Aorta (tissue), 5 donors: ENCODE results near the gene PRPH2. TPM values are rescaled to one million over a fixed set of nuclear protein-coding genes. Genes with fewer than 3 reads are reported as not detected.

Source experiments
- ATAC-seq: fragments of 200-7000 bp; cut with Tn5 transposase; one replicate; pipeline ENCODE4 v1.9.1; 2022; ENCODE audit warnings: moderate library complexity; ENCODE audit not compliant: low FRiP score
- DNase-seq, 2 donors: peaks; one replicate each; pipeline ENCODE4 v3.0.0-alpha.2; 2020
- H3K27ac ChIP-seq, 2 donors: one replicate each; pipeline ENCODE4 v1.5.1; 2013; ENCODE audit warnings: low read length in 2 of 2, mild to moderate bottlenecking in 2 of 2, moderate library complexity in 2 of 2, control low read depth in 1 of 2, inconsistent platforms in 1 of 2, low read depth in 1 of 2
- H3K27me3 ChIP-seq, 2 donors: one replicate each; pipeline ENCODE4 v1.6.1; 2013; ENCODE audit warnings: control low read depth in 1 of 2, low read length in 1 of 2, mild to moderate bottlenecking in 1 of 2, moderate library complexity in 1 of 2; ENCODE audit not compliant: insufficient read depth in 2 of 2, control insufficient read depth in 1 of 2
- H3K36me3 ChIP-seq, 2 donors: one replicate each; pipeline ENCODE4 v1.6.1; 2013; ENCODE audit warnings: control low read depth in 1 of 2, low read length in 1 of 2, mild to moderate bottlenecking in 1 of 2; ENCODE audit not compliant: insufficient read depth in 2 of 2, control insufficient read depth in 1 of 2
- H3K4me1 ChIP-seq, 2 donors: one replicate each; pipeline ENCODE4 v1.6.1; 2013; ENCODE audit warnings: low read length in 2 of 2, control low read depth in 1 of 2, mild to moderate bottlenecking in 1 of 2, moderate library complexity in 1 of 2; ENCODE audit not compliant: insufficient read depth in 2 of 2, control insufficient read depth in 1 of 2
- H3K4me3 ChIP-seq, 2 donors: one replicate each; pipeline ENCODE4 v1.5.1; 2013; ENCODE audit warnings: low read length in 2 of 2, control low read depth in 1 of 2, mild to moderate bottlenecking in 1 of 2
- H3K9me3 ChIP-seq: one replicate; pipeline ENCODE4 v1.6.1; 2013; ENCODE audit warnings: mild to moderate bottlenecking, low read length; ENCODE audit not compliant: control insufficient read depth
- WGBS, 2 donors: extraction: QIAGEN DNeasy Blood & Tissue Kit; methylation state at CpG; one replicate each; pipeline ENCODE4 v1.1.7; 2013; 5-methylcytosine and 5-hydroxymethylcytosine counted together
- intact Hi-C, 2 donors: fragments of 100-400 bp; cut with DNase I; formaldehyde crosslinking; loops; one replicate each; pipeline versions ENCODE4 v1.14.2 to v1.15.0; 2022
- polyA plus RNA-seq, 2 donors: library from polyadenylated mRNA; stranded (reverse); fragments of 200-250 nt; gene quantifications; one replicate each; pipeline ENCODE4 v1.2.3, GENCODE V29; 2013
- total RNA-seq, 2 donors: library from RNA; stranded (reverse); fragmentation: NEBNext Ultra II Directional; extraction: Animal tissue kit (Norgen Biotek cat#: 25700); gene quantifications; one replicate each; pipeline ENCODE4 v1.2.1, GENCODE V29; 2021
- donor health status: healthy with polysubstance abuse.
- donor health status: Bipolar disorder and iron deficiency.
- donor health status: DM: no; HTN: no; CAD: no.
- donor health status: DM: no; HTN: no; CAD: no.
- donor health status: DM: yes; HTN: yes; CAD: no.

Gene PRPH2
- total and polyA plus RNA-seq, 4 donors = 0.72 to 2.8 (median 1.4) TPM; not detected in 1

DNA sequence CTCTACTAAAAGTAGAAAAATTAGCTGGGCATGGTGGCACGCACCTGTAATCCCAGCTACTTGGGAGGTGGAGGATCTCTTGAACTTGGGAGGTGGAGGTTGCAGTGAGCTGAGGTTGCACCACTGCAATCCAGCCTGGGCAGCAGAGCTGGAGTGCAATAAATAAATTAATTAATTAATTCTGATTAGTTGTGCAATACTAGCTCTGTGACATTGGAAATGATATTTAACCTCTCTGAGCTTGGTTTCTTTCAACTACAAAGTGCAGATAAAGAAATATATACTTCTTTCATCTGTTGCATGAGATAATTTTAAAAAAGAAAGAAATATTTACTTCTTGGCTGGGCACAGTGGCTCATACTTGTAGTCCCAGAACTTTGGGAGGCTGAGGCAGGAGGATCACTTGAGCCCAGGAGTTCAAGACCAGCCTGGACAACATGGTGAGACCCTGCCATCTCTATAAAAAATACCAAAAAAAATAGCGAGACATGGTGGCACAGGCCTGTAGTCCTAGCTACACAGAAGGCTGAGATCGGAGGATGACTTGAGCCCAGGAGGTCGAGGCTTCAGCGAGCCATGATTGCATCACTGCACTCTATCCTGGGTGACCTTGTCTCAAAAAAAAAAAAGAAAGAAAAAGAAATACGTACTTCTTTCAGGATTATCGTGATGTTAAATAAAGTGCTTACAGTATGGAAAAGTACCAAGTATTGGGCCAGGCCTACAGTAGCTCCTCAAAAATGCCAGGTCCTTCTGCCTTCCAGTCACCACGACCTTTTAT lies 39.1 kb upstream of the PRPH2 start:
- Histone ChIP-seq H3K27me3 (no peaks in the 10 kb centered on the region), H3K4me1 (no peaks in the 10 kb centered on the region), H3K36me3 (peaks cover 0 to 2% of the 10 kb centered on the region in 2 donors), H3K27ac (no peak overlapping the region), H3K4me3 (no peak overlapping the region), H3K9me3 (no peaks in the 10 kb centered on the region)
- DNase-seq (no peak), ATAC-seq (no peak)
- intact Hi-C loops = no loop called here
- WGBS, 2 donors = 83 to 88% methylated on average over 8 of the region's 8 CpGs

- intact Hi-C loops = no loop called here
- ATAC-seq (no peak), DNase-seq (no peak)
- no peaks in the 10 kb centered on the region for H3K27me3 ChIP-seq
- H3K4me1 ChIP-seq = no peaks in the 10 kb centered on the region
- H3K9me3 ChIP-seq = no peaks in the 10 kb centered on the region
- H3K27ac ChIP-seq = no peak overlapping the region
- WGBS, 2 donors = 87 to 91% methylated on average over 3 of the region's 3 CpGs
- no peak overlapping the region for H3K4me3 ChIP-seq
- H3K36me3 ChIP-seq = peaks cover 0 to 2% of the 10 kb centered on the region in 2 donors
Measured at GRCh38 chr6:42758756-42759430, 36.5 kb upstream of the PRPH2 start.

DNA sequence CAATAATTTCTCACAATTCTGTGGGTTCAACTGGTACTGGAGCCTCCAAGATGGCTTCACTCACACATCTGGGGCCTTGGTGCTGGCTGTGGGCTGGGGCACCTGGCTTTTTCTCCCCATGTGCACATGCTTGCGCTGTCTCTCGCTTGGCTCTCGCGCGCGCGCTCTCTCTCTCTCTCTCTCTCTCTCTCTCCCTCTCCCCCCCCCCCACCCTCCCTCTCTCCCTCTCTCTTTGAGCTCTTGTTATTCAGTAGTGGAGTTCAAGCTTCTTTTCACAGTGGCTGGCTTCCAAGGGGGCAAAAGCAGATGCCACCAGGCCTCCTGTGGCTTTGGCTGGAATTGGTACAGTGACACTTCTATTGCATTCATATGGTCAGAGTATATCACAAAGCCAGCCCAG lies 34.3 kb upstream of the PRPH2 start:
- intact Hi-C loops = no loop called here
- no peaks in the 10 kb centered on the region for H3K9me3 ChIP-seq
- no peak for ATAC-seq
- DNase-seq = peak in 1 of 2 donors; percentile 14
- peaks cover 0 to 2% of the 10 kb centered on the region in 2 donors for H3K36me3 ChIP-seq
- WGBS, 2 donors = 93 to 94% methylated on average over 7 of the region's 7 CpGs
- no peaks in the 10 kb centered on the region for H3K4me1 ChIP-seq
- H3K27me3 ChIP-seq = no peaks in the 10 kb centered on the region
- no peak overlapping the region for H3K4me3 ChIP-seq
- no peak overlapping the region for H3K27ac ChIP-seq

DNA sequence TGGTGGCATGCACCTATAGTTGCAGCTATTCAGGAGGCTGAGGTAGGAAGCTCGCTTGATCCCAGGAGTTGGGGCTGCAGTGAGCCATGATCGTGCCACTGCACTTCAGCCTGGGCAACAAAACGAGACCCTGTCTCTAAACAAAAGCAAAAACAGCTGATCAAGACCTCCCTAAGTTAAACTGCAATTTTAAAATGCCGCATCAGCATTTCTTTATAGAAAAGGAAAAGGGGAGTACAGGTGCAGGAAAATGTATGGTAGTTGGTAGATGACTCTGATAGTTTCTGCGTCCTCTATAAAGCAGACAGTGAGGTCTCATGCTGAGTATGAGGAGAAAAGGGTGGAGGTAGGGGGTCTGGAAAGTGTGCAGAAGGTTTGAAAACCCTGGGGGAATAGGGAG lies 32.4 kb upstream of the PRPH2 start:
- intact Hi-C loops = no loop called here

DNA sequence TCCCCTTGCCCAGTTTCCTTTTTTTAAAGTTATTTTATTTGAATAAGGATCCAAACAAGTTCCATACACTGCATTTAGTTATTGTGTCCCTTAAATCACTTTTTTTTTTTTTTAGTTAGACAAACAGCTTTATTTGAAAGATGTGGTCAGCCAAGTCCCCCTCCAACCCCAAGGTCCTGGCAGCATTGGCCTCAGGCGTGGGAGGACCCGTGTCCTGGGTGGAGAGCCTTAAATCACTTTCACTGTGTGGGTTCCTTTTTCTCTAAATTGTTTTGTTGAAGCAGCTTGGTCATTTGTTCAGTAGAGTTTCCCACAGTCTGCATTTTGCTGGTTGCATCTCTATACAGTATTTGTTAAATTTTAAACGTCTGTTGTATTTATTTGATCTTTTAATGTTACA lies 28.7 kb upstream of the PRPH2 start:
- DNase-seq (peak in 1 of 2 donors; percentile 6), ATAC-seq (no peak)
- Histone ChIP-seq H3K9me3 (no peaks in the 10 kb centered on the region), H3K27ac (no peak overlapping the region), H3K27me3 (no peaks in the 10 kb centered on the region), H3K4me1 (no peaks in the 10 kb centered on the region), H3K36me3 (no peaks in the 10 kb centered on the region), H3K4me3 (no peak overlapping the region)
- intact Hi-C loops = no loop called here
- 65 to 69% methylated on average over 3 of the region's 3 CpGs for WGBS, 2 donors

More for the DNA sequence above, 32.4 kb upstream of the PRPH2 start:
- no peak for ATAC-seq
- Histone ChIP-seq H3K4me3 (no peak overlapping the region), H3K27me3 (no peaks in the 10 kb centered on the region), H3K36me3 (no peaks in the 10 kb centered on the region), H3K9me3 (no peaks in the 10 kb centered on the region), H3K4me1 (no peaks in the 10 kb centered on the region), H3K27ac (no peak overlapping the region)
- no peak for DNase-seq
- 95 to 96% methylated on average over 5 of the region's 5 CpGs for WGBS, 2 donors

DNA sequence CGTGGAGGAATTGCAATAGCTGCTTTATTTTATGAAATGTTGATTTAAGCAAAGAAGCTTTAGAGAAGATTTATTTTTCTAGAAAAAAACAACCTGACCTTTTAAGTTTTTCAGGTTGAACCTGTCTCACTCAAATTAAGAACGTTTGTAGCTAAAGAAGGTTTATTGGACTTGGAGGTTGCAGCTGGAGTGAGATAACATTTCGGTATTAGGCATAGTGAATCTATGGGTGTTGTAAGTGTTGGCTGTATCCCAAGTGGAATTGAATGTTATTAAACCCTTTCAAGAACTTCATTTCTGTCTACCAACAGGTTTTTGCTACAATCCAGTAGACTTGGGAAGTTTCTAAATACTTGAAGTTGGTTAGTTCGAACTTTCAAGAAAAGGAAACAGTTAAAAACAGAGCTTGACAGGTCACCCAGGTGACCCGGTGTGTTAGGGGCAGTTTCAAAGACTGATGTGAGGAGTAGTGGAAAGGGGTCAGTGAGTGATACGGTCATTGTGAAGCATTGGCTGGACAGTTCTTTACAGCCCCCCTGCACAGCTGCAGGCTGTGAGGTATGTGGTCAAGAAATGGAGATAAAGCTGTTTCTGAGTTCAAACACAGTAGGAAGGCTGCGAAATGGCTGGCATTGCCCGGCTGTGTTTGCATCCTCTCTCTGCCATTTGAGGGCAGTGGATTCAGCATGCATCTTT lies 26.0 kb upstream of the PRPH2 start:
- Histone ChIP-seq H3K27ac (no peak overlapping the region), H3K4me1 (peaks cover 0 to 3% of the 10 kb centered on the region in 2 donors)

GRCh38 chr6:42746463-42747391 lies 24.3 kb upstream of the PRPH2 start:
- Histone ChIP-seq H3K9me3 (no peaks in the 10 kb centered on the region), H3K4me1 (peaks cover 0 to 3% of the 10 kb centered on the region in 2 donors), H3K36me3 (no peaks in the 10 kb centered on the region), H3K4me3 (peak overlapping the region; percentile 50 to 68), H3K27ac (peak overlapping the region; percentile 17 to 84), H3K27me3 (no peaks in the 10 kb centered on the region)
- DNase-seq = peak; percentile 92 to 93
- peak; percentile 94 for ATAC-seq
- 0% methylated on average over 53 to 55 of the region's 55 CpGs for WGBS, 2 donors
- intact Hi-C loops = loop anchor here (1.0 to 5.0 kb wide), 3 partner anchors 35 to 131 kb away; partner anchors contain the start of genes RPL7L1 (in 2 of the 2) and BICRAL (in 1 of the 2)

More for the DNA sequence above, 26.0 kb upstream of the PRPH2 start:
- DNase-seq (peak in 1 of 2 donors; percentile 42), ATAC-seq (no peak)
- WGBS, 2 donors = 8 to 11% methylated on average over 8 of the region's 8 CpGs
- Histone ChIP-seq H3K27me3 (no peaks in the 10 kb centered on the region), H3K4me3 (peak overlapping the region in 1 of 2 donors; percentile 68), H3K36me3 (no peaks in the 10 kb centered on the region), H3K9me3 (no peaks in the 10 kb centered on the region)
- intact Hi-C loops = loop anchor here (5.0 kb wide), 1 partner anchor 129 kb away; the partner anchor contains the start of gene RPL7L1 (in 2 of the 2)
